ENCODE results near the gene PDIA2. TPM values are rescaled to one million over a fixed set of nuclear protein-coding genes. Genes with fewer than 3 reads are reported as not detected.
A peak's percentile ranks its signal among the peaks of the same experiment; 100 is the strongest.
"Not testable (repeated sequence)": the region's sequence is repeated elsewhere in the genome, so short reads cannot be mapped to it uniquely, and the experiment has no call there.

Gene PDIA2, protein sequence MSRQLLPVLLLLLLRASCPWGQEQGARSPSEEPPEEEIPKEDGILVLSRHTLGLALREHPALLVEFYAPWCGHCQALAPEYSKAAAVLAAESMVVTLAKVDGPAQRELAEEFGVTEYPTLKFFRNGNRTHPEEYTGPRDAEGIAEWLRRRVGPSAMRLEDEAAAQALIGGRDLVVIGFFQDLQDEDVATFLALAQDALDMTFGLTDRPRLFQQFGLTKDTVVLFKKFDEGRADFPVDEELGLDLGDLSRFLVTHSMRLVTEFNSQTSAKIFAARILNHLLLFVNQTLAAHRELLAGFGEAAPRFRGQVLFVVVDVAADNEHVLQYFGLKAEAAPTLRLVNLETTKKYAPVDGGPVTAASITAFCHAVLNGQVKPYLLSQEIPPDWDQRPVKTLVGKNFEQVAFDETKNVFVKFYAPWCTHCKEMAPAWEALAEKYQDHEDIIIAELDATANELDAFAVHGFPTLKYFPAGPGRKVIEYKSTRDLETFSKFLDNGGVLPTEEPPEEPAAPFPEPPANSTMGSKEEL
- 1 to 10 TPM in 4 of 12 donors, under 1 TPM in 6, not detected in 2; 0.27 to 2.4 (median 0.75) TPM for polyA plus RNA-seq (ENCODE audit: insufficient read length in 12 of 12)
- long read RNA-seq, donor 1, result 0 reads
- long read RNA-seq, donor 2, result 0 reads
- long read RNA-seq, donor 3, partial matches to known transcripts, result 0 of 1 reads
- long read RNA-seq, donor 3, other reads (novel, unspliced or antisense), result 0 of 1 reads
- long read RNA-seq, donor 4, result 0 reads
- long read RNA-seq, donor 5, result 0 reads
- long read RNA-seq, donor 6, result 0 reads
- long read RNA-seq, donor 7, result 0 reads
- long read RNA-seq, donor 8, result 0 reads
- long read RNA-seq, donor 9, result 0 reads
- long read RNA-seq, donor 10, result 0 reads
- long read RNA-seq, donor 11, result 0 reads

DNA sequence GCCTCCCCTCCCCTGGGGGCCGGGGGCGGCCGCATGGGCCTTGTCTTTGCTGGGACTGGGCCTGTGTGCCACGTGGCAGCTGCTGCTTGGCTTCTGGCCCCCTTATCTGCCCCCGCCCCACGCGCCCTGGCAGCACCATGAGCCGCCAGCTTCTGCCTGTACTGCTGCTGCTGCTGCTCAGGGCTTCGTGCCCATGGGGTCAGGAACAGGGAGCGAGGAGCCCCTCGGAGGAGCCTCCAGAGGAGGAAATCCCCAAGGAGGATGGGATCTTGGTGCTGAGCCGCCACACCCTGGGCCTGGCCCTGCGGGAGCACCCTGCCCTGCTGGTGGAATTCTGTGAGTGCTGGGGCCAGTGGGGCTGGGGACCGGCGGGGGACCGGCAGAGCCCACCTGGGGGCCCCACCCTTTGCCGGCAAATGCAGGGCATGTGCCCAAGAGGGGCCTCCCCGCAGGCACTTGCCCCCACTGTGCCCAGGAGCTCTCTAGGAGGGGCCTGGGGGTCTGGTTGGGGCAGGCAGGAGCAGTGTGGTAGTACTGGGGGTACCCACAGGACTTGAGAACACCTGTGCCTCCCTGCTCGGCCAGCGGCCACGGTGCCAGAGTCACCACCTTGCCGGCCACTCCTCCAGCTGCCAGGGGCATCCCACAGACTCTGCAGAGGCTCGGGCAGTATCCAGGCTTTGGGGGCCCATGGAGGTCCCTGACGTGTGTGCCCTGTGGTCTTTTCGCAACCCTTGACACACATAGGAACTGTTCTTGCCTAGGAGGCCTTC, at the start of gene PDIA2:
Gene PDIA2, plus strand, starts transcription at position 132 of the 773 bp plus-strand sequence. Its CDS starts 6 bp downstream, at position 138.
- no peak for DNase-seq

DNA sequence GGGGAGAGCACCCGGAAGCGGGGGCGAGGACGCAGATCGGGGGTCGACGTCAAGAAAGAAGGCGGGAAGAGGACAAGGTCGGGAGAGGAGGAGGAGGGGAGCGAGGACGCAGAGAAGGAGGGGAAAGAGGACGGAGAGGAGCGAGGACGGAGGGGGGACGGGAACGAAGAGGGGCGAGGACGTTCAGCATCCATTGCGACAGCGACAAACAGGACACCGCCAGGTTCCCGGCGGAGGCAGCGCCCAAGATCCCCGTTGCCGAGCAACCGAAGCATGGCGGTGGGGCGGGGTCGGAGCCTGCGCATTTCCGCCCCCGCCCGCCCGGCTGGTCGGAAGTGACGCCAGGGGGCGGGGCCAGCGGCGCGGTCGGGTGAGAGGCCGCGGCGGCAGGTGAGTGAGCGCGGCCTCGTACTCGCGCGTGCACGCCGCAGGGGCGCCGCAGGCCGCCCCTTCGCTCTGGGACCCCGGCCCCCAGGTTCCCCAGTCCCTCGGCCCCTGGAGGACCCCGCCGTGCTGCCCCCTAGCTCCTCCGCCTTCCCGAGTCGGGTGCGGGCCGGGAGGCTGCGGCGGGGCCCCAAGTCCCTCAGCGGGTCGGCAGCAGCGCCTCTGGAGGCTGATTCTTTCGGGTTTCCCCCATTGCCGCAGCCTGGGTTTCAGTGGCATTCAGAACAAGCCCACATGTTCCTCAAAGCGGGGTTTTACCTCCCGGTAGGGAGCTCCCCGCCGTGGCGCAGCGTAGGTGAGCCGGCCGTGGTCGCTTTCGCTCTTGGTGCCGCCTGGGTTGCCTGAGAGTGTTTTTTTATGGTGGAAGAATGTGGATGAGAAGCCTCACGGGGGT, 48.3 kb upstream of the PDIA2 start, which contains the start of gene FAM234A:
Gene FAM234A, plus strand, starts transcription at position 354 of the 838 bp plus-strand sequence. CDS start 19,593 bp downstream, outside the sequence.
- peak; percentile 93 for DNase-seq

DNA sequence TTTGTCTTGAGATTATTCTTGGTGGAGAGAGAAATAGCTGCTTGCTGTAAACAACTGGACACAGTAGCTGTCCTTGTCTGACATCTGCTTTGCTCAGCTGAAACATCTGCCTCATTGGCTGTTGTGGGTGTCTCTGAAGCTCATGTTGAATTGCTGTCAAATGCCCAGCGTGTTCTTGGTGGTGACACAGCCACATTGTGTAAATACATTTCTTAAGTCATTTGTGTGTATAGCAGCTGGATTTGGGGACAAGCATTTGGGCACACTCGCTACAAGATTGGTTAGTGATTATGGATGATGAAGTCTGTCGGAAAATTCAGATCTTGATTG, 43.1 kb upstream of the PDIA2 start:
- DNase-seq, result no peak

- DNase-seq, result no peak
Observed at GRCh38 chr16:240559-240958, 42.4 kb upstream of the PDIA2 start.

GRCh38 chr16:242281-242680, 40.7 kb upstream of the PDIA2 start:
- DNase-seq, result no peak

DNA sequence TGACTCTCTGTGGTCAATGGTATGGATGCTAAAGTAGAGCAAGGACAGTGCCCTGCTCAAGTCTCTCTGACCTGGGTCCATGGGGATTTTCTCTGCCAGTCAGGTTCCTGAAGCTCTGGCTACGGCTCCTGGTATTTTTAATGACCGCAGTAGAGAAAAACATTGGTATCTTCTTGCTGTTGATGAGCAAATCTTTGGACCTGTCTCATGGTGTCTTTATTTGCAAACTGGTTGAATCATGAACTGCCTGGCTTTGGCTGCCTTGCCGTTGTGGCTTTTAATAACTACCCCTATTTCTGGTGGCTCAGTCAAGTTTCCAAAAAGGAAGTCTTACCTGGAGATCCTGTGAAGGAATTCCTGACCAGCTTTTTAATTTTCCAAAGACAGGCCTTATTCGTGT, 39.6 kb upstream of the PDIA2 start:
- DNase-seq, result no peak

GRCh38 chr16:245105-245504, 37.9 kb upstream of the PDIA2 start:
- no peak for DNase-seq

DNA sequence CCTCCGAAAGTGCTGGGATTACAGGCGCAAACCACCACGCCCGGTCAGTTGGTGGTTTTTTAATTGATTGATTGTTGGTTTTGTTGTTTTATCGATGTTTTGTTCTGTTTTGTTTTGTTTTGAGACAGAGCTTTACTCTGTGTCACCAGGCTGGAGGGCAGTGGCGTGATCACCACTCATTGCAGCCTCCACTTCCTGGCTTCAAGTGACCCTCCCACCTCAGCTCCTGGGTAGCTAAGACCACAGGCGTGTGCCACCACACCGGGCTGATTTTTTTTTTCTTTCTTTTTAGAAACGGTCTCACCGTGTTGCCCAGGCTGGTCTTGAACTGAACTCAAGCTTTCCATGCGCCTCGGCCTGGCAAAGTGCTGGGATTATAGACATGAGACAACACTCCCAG, 35.9 kb upstream of the PDIA2 start:
- no peak for DNase-seq

DNA sequence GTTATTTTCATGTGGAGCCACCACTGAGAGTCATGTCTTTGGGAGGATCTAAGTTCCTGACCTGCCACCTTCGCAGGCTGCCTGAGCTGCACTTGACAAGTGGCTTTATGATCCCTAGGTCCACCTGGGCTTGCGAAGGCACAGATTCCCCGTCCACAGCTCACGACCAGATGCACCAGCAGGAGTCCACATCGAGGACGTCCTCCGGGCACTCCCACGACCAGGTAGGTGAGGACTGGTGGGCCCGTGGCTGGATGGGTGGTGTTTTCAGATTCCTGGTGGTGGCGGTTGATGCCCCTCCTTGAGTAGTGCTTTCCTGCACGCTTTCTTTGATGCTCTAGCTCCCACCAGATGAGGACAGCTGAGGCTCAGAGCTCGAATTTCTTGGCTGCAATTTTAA, 33.5 kb upstream of the PDIA2 start:
- no peak for DNase-seq

DNA sequence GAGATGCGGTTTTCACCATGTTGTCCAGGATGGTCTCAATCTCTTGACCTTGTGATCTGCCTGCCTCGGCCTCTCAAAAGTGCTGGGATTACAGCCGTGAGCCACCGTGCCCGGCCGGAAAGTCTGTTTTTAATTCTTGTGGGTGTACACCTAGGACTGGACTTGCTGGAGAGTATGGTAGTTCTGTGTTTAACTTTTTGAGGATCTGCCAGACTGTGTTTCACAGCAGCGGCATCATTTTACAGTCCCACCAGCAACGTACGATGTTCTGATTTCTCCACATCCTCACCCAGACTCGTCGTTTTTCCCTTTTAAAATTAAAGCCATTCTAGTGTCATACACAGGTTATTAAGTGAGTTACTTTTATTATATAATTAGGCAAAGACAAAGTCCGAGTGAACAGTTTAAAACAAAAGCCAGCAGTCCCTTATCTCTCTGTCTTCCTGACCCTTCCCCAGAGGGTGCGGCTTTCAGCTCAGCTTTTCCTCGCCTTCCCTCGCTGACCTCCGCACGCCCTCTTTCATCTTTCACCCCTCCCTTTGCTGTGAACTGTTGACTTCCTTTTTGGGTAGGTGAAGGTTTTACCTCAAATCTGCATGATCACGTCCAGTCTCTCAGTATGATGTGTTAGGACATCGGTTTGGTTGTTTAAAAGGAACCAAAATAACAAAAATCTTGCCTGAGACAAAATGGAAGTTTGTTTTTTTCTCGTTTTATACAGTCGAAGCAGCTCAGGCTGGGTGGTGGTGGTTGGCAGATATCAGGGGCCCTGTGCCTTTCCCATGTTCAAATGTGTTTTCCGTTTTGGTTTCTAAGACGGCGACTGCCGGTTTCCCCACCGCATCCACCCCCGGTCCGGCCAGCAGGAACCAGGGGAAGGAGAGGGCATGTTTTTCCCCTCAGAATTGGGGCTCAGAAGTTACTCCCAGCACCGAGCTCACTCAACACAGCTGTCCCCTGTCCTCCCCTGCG, 30.3 kb upstream of the PDIA2 start:
- DNase-seq, result no peak

GRCh38 chr16:253833-254232, 29.1 kb upstream of the PDIA2 start:
- no peak for DNase-seq

DNA sequence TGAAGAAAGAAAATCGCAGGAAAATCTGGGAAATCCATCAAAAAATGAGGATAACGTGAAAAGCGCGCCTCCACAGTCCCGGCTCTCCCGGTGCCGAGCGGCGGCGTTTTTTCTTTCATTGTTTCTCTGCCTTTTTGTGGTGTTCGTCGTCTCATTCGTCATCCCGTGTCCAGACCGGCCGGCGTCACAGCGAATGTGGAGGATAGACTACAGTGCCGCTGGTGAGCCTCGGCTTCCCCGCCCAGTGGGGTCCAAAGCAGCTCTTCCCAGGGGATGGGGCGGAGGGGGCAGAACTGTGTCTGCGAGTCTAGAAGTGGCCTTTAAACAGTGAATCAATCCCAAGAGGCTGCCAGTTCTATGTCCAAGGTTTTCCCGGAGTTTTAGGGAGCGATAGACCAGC, 28.5 kb upstream of the PDIA2 start:
- no peak for DNase-seq

- no peak for DNase-seq
Observed at GRCh38 chr16:255183-255582, 27.8 kb upstream of the PDIA2 start.

- not testable (repeated sequence) for DNase-seq
Observed at GRCh38 chr16:258091-258490, 24.9 kb upstream of the PDIA2 start.

DNA sequence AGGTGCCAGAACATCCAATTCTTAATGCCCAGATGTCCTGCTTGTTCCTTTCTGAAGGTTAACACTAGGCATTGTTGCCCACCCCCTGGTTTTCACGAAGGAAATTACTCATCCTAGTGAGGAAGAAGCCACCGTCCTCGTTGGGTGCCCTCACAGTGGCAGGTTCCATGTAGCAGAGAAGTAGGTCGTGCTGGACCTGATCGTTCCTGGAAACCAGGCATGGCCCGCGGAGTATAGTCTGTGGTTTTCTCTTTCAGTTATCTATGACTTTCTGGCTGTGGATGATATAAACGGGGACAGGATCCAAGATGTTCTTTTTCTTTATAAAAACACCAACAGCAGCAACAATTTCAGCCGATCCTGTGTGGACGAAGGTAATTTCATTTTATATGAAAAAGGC, 23.7 kb upstream of the PDIA2 start:
- DNase-seq, result no peak

DNA sequence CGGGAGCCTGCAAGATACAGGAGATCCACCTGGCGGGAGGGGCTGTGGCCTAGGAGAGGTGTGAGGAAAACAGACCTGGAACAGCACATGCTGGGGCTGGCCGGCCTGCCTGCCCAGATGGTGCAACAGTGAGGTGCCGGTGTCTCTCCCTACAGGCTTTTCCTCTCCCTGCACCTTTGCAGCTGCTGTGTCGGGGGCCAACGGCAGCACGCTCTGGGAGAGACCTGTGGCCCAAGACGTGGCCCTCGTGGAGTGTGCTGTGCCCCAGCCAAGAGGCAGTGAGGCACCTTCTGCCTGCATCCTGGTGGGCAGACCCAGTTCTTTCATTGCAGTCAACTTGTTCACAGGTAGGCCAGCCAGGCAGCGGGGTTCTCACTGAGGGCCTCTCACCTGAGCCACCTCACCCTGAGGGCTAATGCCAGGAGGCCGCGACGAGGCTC, 23.1 kb upstream of the PDIA2 start:
- no peak for DNase-seq

DNA sequence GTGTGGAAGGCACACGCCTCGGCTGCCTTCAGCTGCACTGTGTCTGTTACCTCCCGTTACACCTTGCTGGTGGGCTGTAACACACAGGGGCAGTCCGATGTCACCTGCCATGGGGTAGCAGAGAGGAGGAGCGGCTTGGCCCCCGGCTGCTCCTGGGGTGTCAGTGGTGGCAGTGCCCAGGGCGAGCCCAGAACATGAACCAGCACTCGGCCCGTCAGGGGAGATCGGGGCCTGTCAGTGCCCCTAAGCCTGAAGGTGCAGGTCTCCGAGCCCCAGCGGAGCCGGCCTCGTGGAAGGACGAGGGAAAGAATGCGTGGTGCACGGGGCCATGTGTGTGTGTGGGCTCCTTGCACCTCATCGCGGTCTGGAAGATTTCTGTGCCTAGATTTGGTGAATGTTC, 22.6 kb upstream of the PDIA2 start:
- no peak for DNase-seq

GRCh38 chr16:261031-261691, 21.8 kb upstream of the PDIA2 start:
- DNase-seq, result no peak

GRCh38 chr16:262121-262745, 20.7 kb upstream of the PDIA2 start:
- DNase-seq, result no peak
